Immature natural killer cell (primary cell): ENCODE data around the gene CHRNA10. TPM values are rescaled to one million over a fixed set of nuclear protein-coding genes. Genes with fewer than 3 reads are reported as not detected.

Experiments used
- polyA plus RNA-seq, 3 donors: library from polyadenylated mRNA; unstranded; fragments of 300-500 nt; fragmentation: Illumina TruSeq; gene quantifications; one replicate each; pipeline ENCODE4 v1.2.3, GENCODE V29; 2021

The CHRNA10 gene
- polyA plus RNA-seq, 3 donors from 2014 or later = 0.26 TPM; not detected in 2

Other genes starting within 250 kb of the CHRNA10 start
- gene ART5, start 29.4 kb downstream of the CHRNA10 start, polyA plus RNA-seq = not detected
- not detected for gene ART1, start 26.3 kb downstream of the CHRNA10 start, polyA plus RNA-seq
- gene NUP98, start 126.2 kb upstream of the CHRNA10 start, polyA plus RNA-seq = 10 to 100 TPM; 16.2 to 38.1 (median 20.5) TPM
- 10 to 100 TPM in 2 of 3 donors, not detected in 1; 10.7 to 16.1 TPM for gene PGAP2, start 137.2 kb upstream of the CHRNA10 start, polyA plus RNA-seq
- 100 to 1,000 TPM; 167 to 292 (median 199) TPM for gene RHOG, start 169.6 kb upstream of the CHRNA10 start, polyA plus RNA-seq
- 10 to 100 TPM; 28.7 to 53.1 (median 45.5) TPM for gene STIM1, start 184.3 kb upstream of the CHRNA10 start, polyA plus RNA-seq